ENCODE results near the gene ULK3.

DNA sequence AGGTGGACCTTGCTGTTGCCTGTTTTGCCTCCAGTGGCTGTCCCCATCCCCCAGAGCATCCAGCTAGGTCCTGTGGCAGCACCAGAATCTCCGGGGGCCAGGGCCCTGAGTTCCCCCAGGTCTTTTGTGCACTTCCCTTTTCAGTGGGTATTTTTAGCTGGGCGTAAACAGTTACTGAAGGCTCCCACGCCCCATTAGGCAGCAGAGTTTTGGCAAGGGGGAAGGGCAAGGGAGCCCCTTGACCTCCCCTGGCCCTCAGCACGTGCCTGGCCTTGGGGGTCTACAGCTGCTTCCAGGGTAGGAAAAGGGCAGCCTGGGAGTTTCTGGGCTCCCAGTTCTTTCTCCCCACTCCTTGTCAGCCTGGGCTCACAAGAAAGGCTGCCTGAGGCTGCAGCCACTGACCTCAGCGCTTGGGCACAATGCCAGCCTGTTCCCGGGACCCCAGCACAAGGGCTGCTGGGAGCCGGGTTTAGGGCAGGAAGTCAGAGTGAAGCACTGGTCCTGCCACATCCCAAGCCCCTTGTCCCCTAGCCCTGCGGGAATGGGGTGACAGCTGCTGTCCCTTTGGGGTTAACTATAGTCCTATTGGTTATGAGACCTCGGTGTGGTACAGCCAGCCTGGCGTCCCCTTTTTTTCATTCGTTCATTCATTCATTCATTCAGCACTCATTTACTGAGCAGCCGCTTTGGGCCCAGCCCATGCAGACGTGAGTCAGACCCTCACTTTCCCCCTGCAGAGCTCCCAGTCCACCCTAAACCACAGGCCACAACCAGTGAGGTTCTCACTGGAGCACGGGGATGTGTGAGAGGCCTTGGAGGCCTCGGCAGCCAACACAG is 52.7 kb downstream of the ULK3 start:
- no peak for TF ChIP-seq YY1 (IDR thresholded peaks at IDR 0.05; ENCODE audit: extremely low read depth, insufficient replicate concordance, low read depth, low read length)
- TF ChIP-seq, protein P1, sequence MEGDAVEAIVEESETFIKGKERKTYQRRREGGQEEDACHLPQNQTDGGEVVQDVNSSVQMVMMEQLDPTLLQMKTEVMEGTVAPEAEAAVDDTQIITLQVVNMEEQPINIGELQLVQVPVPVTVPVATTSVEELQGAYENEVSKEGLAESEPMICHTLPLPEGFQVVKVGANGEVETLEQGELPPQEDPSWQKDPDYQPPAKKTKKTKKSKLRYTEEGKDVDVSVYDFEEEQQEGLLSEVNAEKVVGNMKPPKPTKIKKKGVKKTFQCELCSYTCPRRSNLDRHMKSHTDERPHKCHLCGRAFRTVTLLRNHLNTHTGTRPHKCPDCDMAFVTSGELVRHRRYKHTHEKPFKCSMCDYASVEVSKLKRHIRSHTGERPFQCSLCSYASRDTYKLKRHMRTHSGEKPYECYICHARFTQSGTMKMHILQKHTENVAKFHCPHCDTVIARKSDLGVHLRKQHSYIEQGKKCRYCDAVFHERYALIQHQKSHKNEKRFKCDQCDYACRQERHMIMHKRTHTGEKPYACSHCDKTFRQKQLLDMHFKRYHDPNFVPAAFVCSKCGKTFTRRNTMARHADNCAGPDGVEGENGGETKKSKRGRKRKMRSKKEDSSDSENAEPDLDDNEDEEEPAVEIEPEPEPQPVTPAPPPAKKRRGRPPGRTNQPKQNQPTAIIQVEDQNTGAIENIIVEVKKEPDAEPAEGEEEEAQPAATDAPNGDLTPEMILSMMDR (IDR thresholded peaks at IDR 0.05 in 2 of 3, conservative IDR thresholded peaks at IDR 0.05 in 1 of 3; ENCODE audit: borderline replicate concordance in 1 of 3, insufficient read depth in 1 of 3, low read depth in 2 of 3, low read length in 2 of 3): no peak
